H1 (cell line): ENCODE measurements around the gene VSTM2B. TPM values are rescaled to one million over a fixed set of nuclear protein-coding genes. Genes with fewer than 3 reads are reported as not detected.

ENCODE experiments used
- CTCF ChIA-PET: fragments of 300-600 bp; sonication (Branson Sonifier 250); formaldehyde crosslinking; loops from one replicate; lab custom pipeline; 2021; ENCODE audit not compliant: partially characterized antibody; lab: Charles Lee
- POLR2A ChIA-PET: fragments of 300-600 bp; sonication (Branson Sonifier 250); formaldehyde crosslinking; loops from one replicate; lab custom pipeline; 2021; ENCODE audit warnings: inconsistent platforms; ENCODE audit not compliant: partially characterized antibody; lab: Charles Lee
- DNase-seq, 2 experiments: peaks; one replicate each; pipeline versions ENCODE4 v3.0.0 to v3.0.0-alpha.2; 2010 to 2022; ENCODE audit warnings: low spot score in 2 of 2, low read depth in 1 of 2, mixed read lengths in 1 of 2
- FAIRE-seq: peaks from 2 replicates; lab custom pipeline; 2011; peaks lifted over from hg19 to GRCh38; lab: Jason Lieb, UNC
- H2AFZ ChIP-seq: 2 replicates; pipeline ENCODE4 v1.8.1; 2012; ENCODE audit warnings: low read length, inconsistent platforms
- H2AK5ac ChIP-seq: 2 replicates; pipeline ENCODE4 v1.6.1; 2013; ENCODE audit warnings: low read depth, low read length
- H2BK120ac ChIP-seq: replicated peaks from 2 replicates; pipeline ENCODE3; 2013; ENCODE audit warnings: low read depth, low read length, inconsistent platforms
- H2BK12ac ChIP-seq: 2 replicates; pipeline ENCODE4 v1.6.1; 2013; ENCODE audit warnings: low read depth, low read length
- H2BK15ac ChIP-seq: 2 replicates; pipeline ENCODE4 v1.6.1; 2013; ENCODE audit warnings: low read length
- H2BK20ac ChIP-seq: 2 replicates; pipeline ENCODE4 v1.6.1; 2013; ENCODE audit warnings: low read length
- H2BK5ac ChIP-seq: 2 replicates; pipeline ENCODE4 v1.6.1; 2013; ENCODE audit warnings: low read depth, low read length
- H3K14ac ChIP-seq: 2 replicates; pipeline ENCODE4 v1.6.1; 2013; ENCODE audit warnings: inconsistent platforms; ENCODE audit not compliant: insufficient read length
- H3K18ac ChIP-seq: 2 replicates; pipeline ENCODE4 v1.6.1; 2013; ENCODE audit warnings: low read length; ENCODE audit errors: extremely low read depth
- H3K23ac ChIP-seq: 2 replicates; pipeline ENCODE4 v1.6.1; 2013; ENCODE audit warnings: inconsistent platforms; ENCODE audit not compliant: insufficient read length
- H3K23me2 ChIP-seq: 2 replicates; pipeline ENCODE4 v1.6.1; 2013; ENCODE audit warnings: low read depth, low read length
- H3K27ac ChIP-seq: 2 replicates; pipeline ENCODE4 v1.6.1; 2011; ENCODE audit warnings: low read depth, low read length, inconsistent platforms
- H3K27me3 ChIP-seq, 4 experiments: replicated peaks in 1 of 4; 1 replicate in 1 of 4; 2 replicates in 3 of 4; pipeline versions ENCODE4 v1.6.1 to v1.8.1; 2011 to 2013; ENCODE audit warnings: low read length in 3 of 4, mild to moderate bottlenecking in 3 of 4, inconsistent platforms in 2 of 4, mixed read lengths in 2 of 4, moderate library complexity in 1 of 4; ENCODE audit not compliant: control insufficient read depth in 3 of 4, insufficient read depth in 3 of 4; ENCODE audit errors: extremely low read depth in 1 of 4
- H3K36me3 ChIP-seq, 4 experiments: 2 replicates each; pipeline versions ENCODE4 v1.6.1 to v1.8.1; 2011 to 2013; ENCODE audit warnings: mild to moderate bottlenecking in 4 of 4, low read length in 3 of 4, moderate library complexity in 2 of 4, control low read depth in 1 of 4, inconsistent platforms in 1 of 4; ENCODE audit not compliant: insufficient read depth in 4 of 4, control insufficient read depth in 2 of 4
- H3K4ac ChIP-seq: replicated peaks from 2 replicates; pipeline ENCODE3; 2013; ENCODE audit warnings: low read length, low read depth, mixed read lengths, inconsistent platforms; ENCODE audit not compliant: insufficient read length
- H3K4me1 ChIP-seq, 4 experiments: replicated peaks in 1 of 4; 1 replicate in 1 of 4; 2 replicates in 3 of 4; pipeline versions ENCODE4 v1.6.1 to v1.8.1; 2011 to 2013; ENCODE audit warnings: low read length in 3 of 4, inconsistent platforms in 2 of 4, mixed read lengths in 1 of 4; ENCODE audit not compliant: insufficient read depth in 4 of 4, control insufficient read depth in 3 of 4
- H3K4me2 ChIP-seq, 2 experiments: 2 replicates each; pipeline versions ENCODE4 v1.6.1 to v1.8.1; 2011 to 2013; ENCODE audit warnings: low read depth in 2 of 2, low read length in 2 of 2, control low read depth in 1 of 2, inconsistent platforms in 1 of 2, mild to moderate bottlenecking in 1 of 2; ENCODE audit not compliant: insufficient read depth in 1 of 2
- H3K4me3 ChIP-seq, 4 experiments: fragments of 200-600, 300-600 bp in 1 of 4; sonication (generic), shearing (Covaris generic), sonication (Bioruptor Twin) in 1 of 4; 2 replicates each; pipeline versions ENCODE4 v1.5.1 to v1.8.1; 2011 to 2016; ENCODE audit warnings: low read length in 4 of 4, low read depth in 3 of 4, control low read depth in 2 of 4, inconsistent platforms in 2 of 4, mild to moderate bottlenecking in 2 of 4, mixed read lengths in 1 of 4, moderate library complexity in 1 of 4; ENCODE audit not compliant: insufficient read depth in 2 of 4; ENCODE audit errors: extremely low read depth in 1 of 4
- H3K56ac ChIP-seq: replicated peaks from 2 replicates; pipeline ENCODE3; 2013; ENCODE audit warnings: low read depth, mild to moderate bottlenecking, mixed read lengths, low read length, inconsistent platforms; ENCODE audit not compliant: insufficient read length
- H3K79me1 ChIP-seq: 2 replicates; pipeline ENCODE4 v1.6.1; 2013; ENCODE audit warnings: low read depth, low read length, control low read depth
- H3K79me2 ChIP-seq, 2 experiments: 2 replicates each; pipeline versions ENCODE4 v1.6.1 to v1.8.1; 2012 to 2013; ENCODE audit warnings: low read length in 2 of 2, mild to moderate bottlenecking in 2 of 2, inconsistent platforms in 1 of 2; ENCODE audit not compliant: insufficient read depth in 2 of 2, control insufficient read depth in 1 of 2
- H3K9ac ChIP-seq, 4 experiments: replicated peaks in 1 of 4; 1 replicate in 1 of 4; 2 replicates in 3 of 4; pipeline versions ENCODE4 v1.6.1 to v1.8.1; 2011 to 2013; ENCODE audit warnings: low read depth in 3 of 4, low read length in 3 of 4, control low read depth in 2 of 4, mild to moderate bottlenecking in 2 of 4, moderate library complexity in 2 of 4, inconsistent platforms in 1 of 4; ENCODE audit errors: extremely low read depth in 1 of 4
- H3K9me3 ChIP-seq, 2 experiments: 2 replicates each; pipeline versions ENCODE4 v1.6.1 to v1.8.1; 2012 to 2013; ENCODE audit warnings: mild to moderate bottlenecking in 2 of 2, moderate library complexity in 2 of 2, control low read depth in 1 of 2, inconsistent platforms in 1 of 2, low read depth in 1 of 2, low read length in 1 of 2, mixed read lengths in 1 of 2; ENCODE audit not compliant: insufficient read depth in 2 of 2
- H4K20me1 ChIP-seq, 2 experiments: replicated peaks in 1 of 2; 2 replicates each; pipeline versions ENCODE3 to v1.8.1; 2011 to 2013; ENCODE audit warnings: inconsistent platforms in 2 of 2, low read length in 2 of 2, mild to moderate bottlenecking in 1 of 2; ENCODE audit not compliant: insufficient read depth in 2 of 2, control insufficient read depth in 1 of 2
- H4K5ac ChIP-seq: 2 replicates; pipeline ENCODE4 v1.6.1; 2013; ENCODE audit warnings: low read length, low read depth, mixed read lengths, inconsistent platforms; ENCODE audit not compliant: insufficient read length
- H4K8ac ChIP-seq: 2 replicates; pipeline ENCODE4 v1.8.0; 2013; ENCODE audit warnings: mild to moderate bottlenecking, moderate library complexity, low read length, inconsistent platforms; ENCODE audit not compliant: insufficient read depth; ENCODE audit errors: extremely low read depth
- H4K91ac ChIP-seq: replicated peaks from 2 replicates; pipeline ENCODE3; 2013; ENCODE audit warnings: low read length, mixed read lengths, inconsistent platforms; ENCODE audit not compliant: insufficient read length
- CBX5 ChIP-seq: fragments of 300-800, 300-1000 bp; sonication (generic); IDR thresholded peaks from 2 replicates; pipeline ENCODE4 v1.7.1; 2016; ENCODE audit warnings: antibody characterized with exemption, low read length, low read depth
- HDAC6 ChIP-seq: IDR thresholded peaks from one replicate; pipeline ENCODE4 v1.7.1; 2012; ENCODE audit warnings: low read depth, mild to moderate bottlenecking, inconsistent platforms, low read length, moderate library complexity
- SP1 ChIP-seq: IDR thresholded peaks from 2 replicates; pipeline ENCODE4 v1.6.1; 2011; ENCODE audit warnings: low read depth, low read length
- WGBS, 2 experiments: shearing (Covaris generic) in 1 of 2; methylation state at CpG; one replicate each; pipeline versions ENCODE4 v1.1.6 to v1.1.7; 2013 to 2015; ENCODE audit warnings: low lambda C conversion rate in 2 of 2, mixed read lengths in 2 of 2, inconsistent platforms in 1 of 2, low coverage in 1 of 2, missing lambda C conversion rate in 1 of 2; ENCODE audit not compliant: insufficient replicate concordance in 2 of 2, insufficient coverage in 1 of 2, insufficient read length in 1 of 2; ENCODE audit errors: extremely low coverage in 1 of 2, missing lambda C conversion rate in 1 of 2; 5-methylcytosine and 5-hydroxymethylcytosine counted together
- polyA plus RNA-seq, 7 experiments: library from polyadenylated mRNA; depleted of rRNA in 3 of 7; stranded (reverse) in 5 of 7; unstranded in 2 of 7; fragments of >200 nt in 5 of 7; fragments of 200-250 nt in 2 of 7; gene quantifications; 1 replicate in 5 of 7; 2 replicates in 1 of 7; 4 replicates in 1 of 7; pipeline versions ENCODE4 v1.2.1 to v1.2.3, GENCODE V29; 2011 to 2013; ENCODE audit warnings: missing spikeins in 2 of 7, mixed read lengths in 2 of 7
- total RNA-seq: library from RNA; stranded (reverse); fragmentation: NEBNext Ultra II Directional; extraction: Animal tissue kit (Norgen Biotek cat#: 25700); gene quantifications from 2 replicates; pipeline ENCODE4 v1.2.1, GENCODE V29; 2021

VSTM2B gene
- total and polyA plus RNA-seq, 2 of the 8 experiments (the other 6 are each of a cell fraction or from before 2014, with no cell fraction given), result 0.82 to 1.5 TPM

DNA sequence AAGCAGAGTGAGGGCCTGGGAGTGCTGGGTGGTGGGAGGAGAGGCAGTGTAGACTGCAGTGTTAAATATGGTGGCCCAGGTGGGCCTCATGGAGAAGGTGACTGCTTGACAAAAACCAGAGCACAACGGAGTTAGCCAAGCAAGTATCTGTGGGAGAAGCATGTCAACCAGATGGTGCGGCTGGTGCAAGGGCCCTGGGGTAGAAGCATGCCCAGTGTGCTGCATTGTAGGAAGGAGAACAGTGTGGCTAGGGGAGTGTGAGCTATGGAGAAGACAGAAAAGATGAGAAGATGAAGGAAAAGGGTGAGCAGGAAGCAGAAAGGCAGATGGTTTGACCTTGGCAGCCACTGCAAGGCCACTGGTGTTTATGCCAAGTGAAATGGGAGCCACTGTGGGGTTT, 2.2 kb upstream of the VSTM2B start:
- DNase-seq, result no peak
- H3K4me1 ChIP-seq, result peaks cover 5 to 25% (median 5%) of the 10 kb centered on the region in 4 experiments; a peak in 5 of 7 replicates
- H3K79me2 ChIP-seq, result no peaks in the 10 kb centered on the region
- H2BK12ac ChIP-seq, result peak overlapping the region; percentile 76; the same call in 1 of the 2 replicates
- no peak overlapping the region for H2BK5ac ChIP-seq
- H4K5ac ChIP-seq, result no peak overlapping the region
- peaks cover 30 to 58% (median 50%) of the 10 kb centered on the region in 4 experiments for H3K27me3 ChIP-seq
- no peak overlapping the region for H3K14ac ChIP-seq
- no peak overlapping the region for H2BK20ac ChIP-seq
- H4K20me1 ChIP-seq, result peaks cover 3 to 6% of the 10 kb centered on the region in 2 experiments
- no peak for FAIRE-seq
- H3K4me3 ChIP-seq, result no peak overlapping the region
- no peak overlapping the region for H3K27ac ChIP-seq
- no peak overlapping the region for H3K4ac ChIP-seq
- no peak overlapping the region for H3K23ac ChIP-seq
- CTCF ChIA-PET, result interaction anchor here (0.6 to 4.1 kb wide), 31 partner anchors 8 to 322 kb away, joined by 3 to 21 read pairs (median 4); no protein-coding TSS in a partner anchor
- no peak overlapping the region for H4K91ac ChIP-seq
- no peak for TF ChIP-seq SP1
- TF ChIP-seq CBX5, result no peak
- TF ChIP-seq HDAC6, result no peak
- no peaks in the 10 kb centered on the region for H3K9me3 ChIP-seq
- no peak overlapping the region for H3K56ac ChIP-seq
- 0 out of 2 replicates have a peak overlapping the region, but pooled peaks have one; percentile 25 for H2BK15ac ChIP-seq
- H3K79me1 ChIP-seq, result no peaks in the 10 kb centered on the region
- no peak overlapping the region for H3K18ac ChIP-seq
- H3K4me2 ChIP-seq, result peak overlapping the region in 1 of 2 experiments; percentile 92; a peak in 2 of 4 replicates
- H3K9ac ChIP-seq, result no peak overlapping the region
- WGBS, 2 experiments, result 85% methylated on average over 2 of the region's 2 CpGs; no CpG with 5 or more reads in 1 of the 2 experiments
- peaks cover 23% of the 10 kb centered on the region for H3K23me2 ChIP-seq
- no peak overlapping the region for H2AFZ ChIP-seq
- no peak overlapping the region for H2BK120ac ChIP-seq
- H4K8ac ChIP-seq, result no peak overlapping the region
- H2AK5ac ChIP-seq, result peak overlapping the region; percentile 80; the same call in 1 of the 2 replicates
- POLR2A ChIA-PET, result no interaction called here
- H3K36me3 ChIP-seq, result no peaks in the 10 kb centered on the region
